ENCODE data around the gene OR5M8. TPM values are rescaled to one million over a fixed set of nuclear protein-coding genes. Genes with fewer than 3 reads are reported as not detected.

The OR5M8 gene
- total RNA-seq = not detected
- polyA plus RNA-seq = not detected
- long read RNA-seq, donor 1 = 0 reads
- long read RNA-seq, donor 2 = 0 reads
- long read RNA-seq, donor 3 = 0 reads

- DNase-seq (no peak), ATAC-seq (no peak)
- Histone ChIP-seq H3K9me3 (peaks cover 0 to 15% (median 0%) of the 10 kb centered on the region in 11 donors), H3K4me1 (no peaks in the 10 kb centered on the region), H3K27me3 (no peaks in the 10 kb centered on the region), H3K27ac (no peak within 1 kb of the TSS), H3K4me3 (no peak within 1 kb of the TSS), H3K36me3 (no peaks in the 10 kb centered on the region)
- intact Hi-C loops (cut with DNase I) = no loop called here
- no peak for TF ChIP-seq CTCF (IDR thresholded peaks at IDR 0.05)
- 77 to 79% methylated on average over 7 of the region's 7 CpGs for WGBS, 2 donors
Observed at GRCh38 chr11:56491270-56491669, at the start of gene OR5M8. OR5M8 (minus strand) TSS chr11:56491370; CDS start chr11:56491370, 0 bp downstream.

- Histone ChIP-seq H3K4me3 (no peak overlapping the region), H3K27me3 (no peaks in the 10 kb centered on the region), H3K4me1 (no peaks in the 10 kb centered on the region), H3K27ac (no peak overlapping the region), H3K36me3 (no peaks in the 10 kb centered on the region), H3K9me3 (peaks cover 0 to 7% (median 0%) of the 10 kb centered on the region in 11 donors)
- 70% methylated on average over 3 of the region's 3 CpGs for WGBS, 2 donors
- intact Hi-C loops (cut with DNase I) = no loop called here
- no peak for ATAC-seq
- no peak for DNase-seq
- no peak for TF ChIP-seq CTCF (IDR thresholded peaks at IDR 0.05)
Observed at GRCh38 chr11:56533054-56533740, 42.0 kb upstream of the OR5M8 start.

GRCh38 chr11:56531856-56532255 is 40.7 kb upstream of the OR5M8 start:
- ATAC-seq = no peak
- WGBS, 2 donors = 76 to 80% methylated on average over 2 of the region's 2 CpGs
- no peaks in the 10 kb centered on the region for H3K36me3 ChIP-seq
- H3K4me1 ChIP-seq = no peaks in the 10 kb centered on the region
- intact Hi-C loops (cut with DNase I) = no loop called here
- H3K27ac ChIP-seq = no peak overlapping the region
- peaks cover 0 to 7% (median 0%) of the 10 kb centered on the region in 11 donors for H3K9me3 ChIP-seq
- no peak for DNase-seq
- H3K4me3 ChIP-seq = no peak overlapping the region
- TF ChIP-seq CTCF (IDR thresholded peaks at IDR 0.05) = no peak
- H3K27me3 ChIP-seq = no peaks in the 10 kb centered on the region

- WGBS, 2 donors = 52 to 63% methylated on average over 5 of the region's 5 CpGs
- ATAC-seq (no peak), DNase-seq (no peak)
- Histone ChIP-seq H3K27ac (no peak overlapping the region), H3K4me3 (no peak overlapping the region), H3K36me3 (no peaks in the 10 kb centered on the region), H3K9me3 (no peaks in the 10 kb centered on the region), H3K27me3 (no peaks in the 10 kb centered on the region), H3K4me1 (no peaks in the 10 kb centered on the region)
- intact Hi-C loops (cut with DNase I) = no loop called here
- no peak for TF ChIP-seq CTCF (IDR thresholded peaks at IDR 0.05)
Observed at GRCh38 chr11:56522008-56522407, 30.8 kb upstream of the OR5M8 start.
